ENCODE results near the gene NOP16.

Gene NOP16

DNA sequence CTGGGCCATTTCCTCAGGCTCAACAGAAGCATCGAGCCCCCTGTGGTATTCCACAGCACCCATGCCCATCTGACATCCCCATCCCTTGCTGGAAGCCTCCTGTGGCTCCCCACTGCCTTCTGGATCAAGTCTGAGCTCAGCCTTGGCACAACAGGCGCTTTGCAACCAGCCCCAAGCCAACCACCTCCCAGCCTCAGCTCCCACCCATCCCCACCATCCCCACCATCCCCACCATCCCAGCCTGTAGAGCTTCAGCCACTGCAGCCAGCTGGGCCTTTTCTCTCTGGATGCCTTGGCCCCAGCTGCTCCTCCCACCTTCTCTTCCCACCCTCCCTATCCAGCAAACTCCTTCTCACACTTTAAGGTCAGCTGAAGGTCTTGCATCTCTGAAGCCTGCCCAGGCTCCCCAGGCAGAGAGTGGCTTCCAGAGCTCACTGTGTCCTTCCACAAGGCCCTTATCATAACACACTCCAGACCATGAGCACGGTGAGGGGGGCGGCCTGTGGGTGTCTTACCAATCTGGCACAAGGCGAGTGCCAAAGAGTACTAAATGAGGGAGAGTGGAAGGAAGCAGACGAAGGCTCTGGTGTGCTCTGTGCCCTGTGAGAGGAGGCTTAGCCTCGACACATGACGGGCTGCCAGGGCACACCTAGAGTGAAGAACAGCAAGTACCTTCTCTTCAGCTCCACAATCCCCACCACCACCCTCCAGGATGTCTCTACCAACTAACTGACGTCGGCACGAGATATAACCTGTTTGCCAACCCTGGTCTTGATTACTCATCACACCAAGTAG is 6.7 kb upstream of the NOP16 start:
- no peak overlapping the region for H3K9ac ChIP-seq (ENCODE audit: low read length)
- TF ChIP-seq EZH2 (optimal IDR thresholded peaks at IDR 0.05; ENCODE audit: low read depth, low read length) (no peak), EZH2phosphoT487 (IDR thresholded peaks at IDR 0.05; ENCODE audit: low read length) (no peak)
- TF ChIP-seq, protein P1, sequence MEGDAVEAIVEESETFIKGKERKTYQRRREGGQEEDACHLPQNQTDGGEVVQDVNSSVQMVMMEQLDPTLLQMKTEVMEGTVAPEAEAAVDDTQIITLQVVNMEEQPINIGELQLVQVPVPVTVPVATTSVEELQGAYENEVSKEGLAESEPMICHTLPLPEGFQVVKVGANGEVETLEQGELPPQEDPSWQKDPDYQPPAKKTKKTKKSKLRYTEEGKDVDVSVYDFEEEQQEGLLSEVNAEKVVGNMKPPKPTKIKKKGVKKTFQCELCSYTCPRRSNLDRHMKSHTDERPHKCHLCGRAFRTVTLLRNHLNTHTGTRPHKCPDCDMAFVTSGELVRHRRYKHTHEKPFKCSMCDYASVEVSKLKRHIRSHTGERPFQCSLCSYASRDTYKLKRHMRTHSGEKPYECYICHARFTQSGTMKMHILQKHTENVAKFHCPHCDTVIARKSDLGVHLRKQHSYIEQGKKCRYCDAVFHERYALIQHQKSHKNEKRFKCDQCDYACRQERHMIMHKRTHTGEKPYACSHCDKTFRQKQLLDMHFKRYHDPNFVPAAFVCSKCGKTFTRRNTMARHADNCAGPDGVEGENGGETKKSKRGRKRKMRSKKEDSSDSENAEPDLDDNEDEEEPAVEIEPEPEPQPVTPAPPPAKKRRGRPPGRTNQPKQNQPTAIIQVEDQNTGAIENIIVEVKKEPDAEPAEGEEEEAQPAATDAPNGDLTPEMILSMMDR (IDR thresholded peaks at IDR 0.05; ENCODE audit: low read length) = no peak
- H3K79me2 ChIP-seq (ENCODE audit: low read length) = peaks cover 14% of the 10 kb centered on the region
- H3K4me2 ChIP-seq (ENCODE audit: low read depth, low read length) = no peak overlapping the region
- H2AFZ ChIP-seq (ENCODE audit: low read length) = no peak overlapping the region
- H3F3A ChIP-seq (ENCODE audit: insufficient read depth, low read length) = no peaks in the 10 kb centered on the region
- no peaks in the 10 kb centered on the region for H3K27me3 ChIP-seq (replicated peaks; ENCODE audit: insufficient read depth, low read length)
- no peaks in the 10 kb centered on the region for H3K36me3 ChIP-seq (replicated peaks; ENCODE audit: insufficient read depth, low read length)
- no peaks in the 10 kb centered on the region for H3K9me2 ChIP-seq (replicated peaks; ENCODE audit: insufficient read depth, low read length)
- H3K9me3 ChIP-seq (replicated peaks; ENCODE audit: insufficient read depth, low read length) = no peaks in the 10 kb centered on the region
- H4K20me1 ChIP-seq (ENCODE audit: insufficient read depth, low read length) = no peaks in the 10 kb centered on the region
- H3K27ac ChIP-seq (ENCODE audit: low read length) = no peak overlapping the region
- H3K4me3 ChIP-seq (ENCODE audit: low read length) = no peak overlapping the region
- 0 out of 2 replicates have a peak, but pooled peaks cover 8% of the 10 kb centered on the region for H3K4me1 ChIP-seq (ENCODE audit: low read length)
- no peak for DNase-seq

- Histone ChIP-seq H4K20me1 (ENCODE audit: insufficient read depth, low read length) (no peaks in the 10 kb centered on the region), H3K4me3 (ENCODE audit: low read length) (no peak overlapping the region), H3K9ac (ENCODE audit: low read length) (no peak overlapping the region), H3K9me2 (replicated peaks; ENCODE audit: insufficient read depth, low read length) (no peaks in the 10 kb centered on the region), H3F3A (ENCODE audit: insufficient read depth, low read length) (peaks cover 6% of the 10 kb centered on the region; the same call in 1 of the 2 replicates), H2AFZ (ENCODE audit: low read length) (no peak overlapping the region), H3K36me3 (replicated peaks; ENCODE audit: insufficient read depth, low read length) (no peaks in the 10 kb centered on the region), H3K4me2 (ENCODE audit: low read depth, low read length) (no peak overlapping the region), H3K79me2 (ENCODE audit: low read length) (peaks cover 24% of the 10 kb centered on the region), H3K27ac (ENCODE audit: low read length) (no peak overlapping the region), H3K27me3 (replicated peaks; ENCODE audit: insufficient read depth, low read length) (no peaks in the 10 kb centered on the region), H3K4me1 (ENCODE audit: low read length) (0 out of 2 replicates have a peak, but pooled peaks cover 8% of the 10 kb centered on the region), H3K9me3 (replicated peaks; ENCODE audit: insufficient read depth, low read length) (no peaks in the 10 kb centered on the region)
- DNase-seq = no peak
- TF ChIP-seq EZH2 (optimal IDR thresholded peaks at IDR 0.05; ENCODE audit: low read depth, low read length) (no peak), EZH2phosphoT487 (IDR thresholded peaks at IDR 0.05; ENCODE audit: low read length) (no peak)
- TF ChIP-seq, protein P1 (IDR thresholded peaks at IDR 0.05; ENCODE audit: low read length) = no peak
Observed at GRCh38 chr5:176394096-176394495, 5.7 kb upstream of the NOP16 start.

GRCh38 chr5:176392526-176392925 is 4.1 kb upstream of the NOP16 start:
- 0 out of 2 replicates have a peak, but pooled peaks cover 8% of the 10 kb centered on the region for H3K4me1 ChIP-seq (ENCODE audit: low read length)
- no peaks in the 10 kb centered on the region for H3K9me3 ChIP-seq (replicated peaks; ENCODE audit: insufficient read depth, low read length)
- no peak for DNase-seq
- H3K4me3 ChIP-seq (ENCODE audit: low read length) = no peak overlapping the region
- TF ChIP-seq, protein P1 (IDR thresholded peaks at IDR 0.05; ENCODE audit: low read length) = no peak
- TF ChIP-seq EZH2 (optimal IDR thresholded peaks at IDR 0.05; ENCODE audit: low read depth, low read length) (no peak), EZH2phosphoT487 (IDR thresholded peaks at IDR 0.05; ENCODE audit: low read length) (no peak)
- no peaks in the 10 kb centered on the region for H3K36me3 ChIP-seq (replicated peaks; ENCODE audit: insufficient read depth, low read length)
- peaks cover 7% of the 10 kb centered on the region; the same call in 1 of the 2 replicates for H3F3A ChIP-seq (ENCODE audit: insufficient read depth, low read length)
- no peak overlapping the region for H3K9ac ChIP-seq (ENCODE audit: low read length)
- H3K9me2 ChIP-seq (replicated peaks; ENCODE audit: insufficient read depth, low read length) = no peaks in the 10 kb centered on the region
- H3K4me2 ChIP-seq (ENCODE audit: low read depth, low read length) = no peak overlapping the region
- peaks cover 33% of the 10 kb centered on the region for H3K79me2 ChIP-seq (ENCODE audit: low read length)
- no peak overlapping the region for H2AFZ ChIP-seq (ENCODE audit: low read length)
- no peak overlapping the region for H3K27ac ChIP-seq (ENCODE audit: low read length)
- no peaks in the 10 kb centered on the region for H3K27me3 ChIP-seq (replicated peaks; ENCODE audit: insufficient read depth, low read length)
- H4K20me1 ChIP-seq (ENCODE audit: insufficient read depth, low read length) = no peaks in the 10 kb centered on the region

Measured in MM.1S (cell line).